Left cardiac atrium (tissue), 4 donors: ENCODE data around the gene FBXO8. TPM values are rescaled to one million over a fixed set of nuclear protein-coding genes. Genes with fewer than 3 reads are reported as not detected.
"Not testable (repeated sequence)": the region's sequence is repeated elsewhere in the genome, so short reads cannot be mapped to it uniquely, and the experiment has no call there.

Experiments used
- ATAC-seq, 2 donors: fragments of 200-7000 bp; cut with Tn5 transposase; one replicate each; pipeline ENCODE4 v1.9.1; 2020; ENCODE audit warnings: mild to moderate bottlenecking in 2 of 2, moderate library complexity in 2 of 2
- DNase-seq: peaks from one replicate; pipeline ENCODE4 v3.0.0-alpha.2; 2020
- intact Hi-C, 2 donors: fragments of 100-400 bp; cut with DNase I; formaldehyde crosslinking; loops; one replicate each; pipeline versions ENCODE4 v1.14.1 to v1.15.1; 2022 to 2023
- long read RNA-seq: library from polyadenylated mRNA; unstranded; transcript quantifications from one replicate; pipeline ENCODE4 v2.0.0, GENCODE V29; 2021
- total RNA-seq, 2 donors: library from RNA; stranded (reverse); fragmentation: NEBNext Ultra II Directional; extraction: Animal tissue kit (Norgen Biotek cat#: 25700); gene quantifications; one replicate each; pipeline ENCODE4 v1.2.1, GENCODE V29; 2021
- donor health status: DM: no; HTN: yes; CAD: no.
- donor health status: DM: no; HTN: yes; CAD: no; lungs with severe emphysema.
- donor health status: DM: yes; HTN: yes; CAD: no.
- donor health status: Dilated cardiomyopathy.

The FBXO8 gene, protein sequence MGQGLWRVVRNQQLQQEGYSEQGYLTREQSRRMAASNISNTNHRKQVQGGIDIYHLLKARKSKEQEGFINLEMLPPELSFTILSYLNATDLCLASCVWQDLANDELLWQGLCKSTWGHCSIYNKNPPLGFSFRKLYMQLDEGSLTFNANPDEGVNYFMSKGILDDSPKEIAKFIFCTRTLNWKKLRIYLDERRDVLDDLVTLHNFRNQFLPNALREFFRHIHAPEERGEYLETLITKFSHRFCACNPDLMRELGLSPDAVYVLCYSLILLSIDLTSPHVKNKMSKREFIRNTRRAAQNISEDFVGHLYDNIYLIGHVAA
- total RNA-seq = 10 to 100 TPM; 24.5 to 28.7 TPM
- long read RNA-seq, transcript FBXO8-201 (6 exons, 2,577 nt) = major isoform, 10 of 13 reads
- long read RNA-seq, partial matches to known transcripts = 2 of 13 reads
- long read RNA-seq, other reads (novel, unspliced or antisense) = 0 of 13 reads

DNA sequence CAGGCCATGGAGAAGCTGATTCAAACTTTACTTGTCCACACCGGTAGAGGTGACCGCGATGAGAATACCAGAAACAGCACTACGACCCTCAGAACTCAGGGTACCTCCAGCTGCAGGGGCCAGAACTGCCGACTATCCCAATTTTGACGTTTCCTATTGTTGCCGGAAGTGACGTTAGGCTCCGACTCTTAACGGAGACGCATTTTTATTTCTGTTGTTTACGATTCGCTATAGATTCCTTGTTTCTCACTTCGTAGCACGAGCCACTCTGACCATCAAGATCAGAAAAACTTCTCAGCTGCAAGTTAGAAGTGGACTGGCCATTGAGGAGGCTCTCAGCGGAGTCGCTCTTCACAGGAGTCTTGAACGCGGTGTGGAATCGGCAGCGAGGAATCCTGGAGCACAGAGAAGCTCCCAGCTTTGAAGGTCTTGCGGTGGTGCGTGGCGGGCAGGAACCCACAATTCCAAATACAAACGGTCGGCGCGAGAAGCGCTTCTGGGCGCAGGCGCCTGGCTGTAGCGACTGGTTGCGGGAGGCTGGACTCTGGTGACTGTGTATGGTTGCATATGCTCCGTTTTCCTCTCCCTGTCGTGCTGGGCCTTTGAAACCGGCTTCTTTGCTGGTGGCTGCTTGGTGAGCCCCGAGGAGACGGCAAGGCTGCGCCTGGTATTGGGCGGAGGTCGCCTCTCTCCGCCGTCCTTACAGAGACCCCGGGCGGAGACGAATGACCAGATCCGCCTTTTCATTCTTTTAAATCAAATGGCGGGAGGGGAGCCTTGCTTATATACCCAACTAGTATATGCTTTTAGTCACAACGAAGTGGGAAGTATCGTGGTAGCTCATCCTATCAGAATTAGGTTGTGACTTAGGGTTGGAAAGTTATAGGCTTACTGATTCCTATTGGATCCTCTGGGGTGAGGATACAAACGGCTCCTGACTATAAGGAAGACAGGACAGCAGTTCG, at the start of gene FBXO8, which contains the start of gene CEP44:
Gene FBXO8 (minus strand): TSS at position 161 of the 965 bp plus-strand sequence. CDS start 20,575 bp downstream, outside the sequence.
Gene CEP44 (plus strand): TSS at position 405 of the 965 bp plus-strand sequence. CDS start 15,211 bp downstream, outside the sequence.
- intact Hi-C loops = no loop called here
- DNase-seq = peak; percentile 68
- peak; percentile 83 to 90 for ATAC-seq

DNA sequence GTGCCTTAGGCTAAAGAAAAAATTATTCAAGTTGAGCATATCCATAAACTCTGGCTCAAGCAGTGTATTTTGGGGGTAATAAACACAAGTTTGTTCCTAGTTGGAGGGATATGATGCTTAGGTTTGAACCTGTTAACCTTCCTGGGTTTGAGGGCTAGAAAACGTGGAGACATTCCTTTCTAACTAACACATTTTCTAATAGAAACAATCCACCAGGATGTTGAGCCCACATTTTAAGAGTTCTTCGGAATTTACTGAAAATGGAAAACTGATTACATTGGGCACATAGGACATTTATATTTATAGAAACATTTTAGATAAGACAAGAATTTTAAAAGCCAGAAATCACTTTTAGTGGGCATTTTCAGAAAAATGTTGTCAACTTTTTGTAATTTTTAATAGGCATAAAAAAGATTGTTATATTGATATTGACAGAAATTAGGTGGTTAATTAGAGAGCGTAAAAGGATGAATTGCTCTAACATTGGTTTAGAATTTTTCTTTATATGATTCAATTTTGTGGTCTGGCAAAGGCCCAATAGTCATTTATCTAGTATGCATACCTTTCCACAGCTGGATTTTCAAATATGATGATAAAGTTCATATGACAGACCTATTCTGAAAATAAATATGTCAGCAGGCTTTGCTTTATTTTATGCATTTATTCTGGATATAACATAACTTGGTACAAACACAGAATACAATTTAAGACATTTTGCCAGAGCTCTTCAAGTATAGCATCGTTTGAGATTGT, 49.5 kb upstream of the FBXO8 start:
- DNase-seq = no peak
- ATAC-seq = no peak
- intact Hi-C loops = no loop called here

DNA sequence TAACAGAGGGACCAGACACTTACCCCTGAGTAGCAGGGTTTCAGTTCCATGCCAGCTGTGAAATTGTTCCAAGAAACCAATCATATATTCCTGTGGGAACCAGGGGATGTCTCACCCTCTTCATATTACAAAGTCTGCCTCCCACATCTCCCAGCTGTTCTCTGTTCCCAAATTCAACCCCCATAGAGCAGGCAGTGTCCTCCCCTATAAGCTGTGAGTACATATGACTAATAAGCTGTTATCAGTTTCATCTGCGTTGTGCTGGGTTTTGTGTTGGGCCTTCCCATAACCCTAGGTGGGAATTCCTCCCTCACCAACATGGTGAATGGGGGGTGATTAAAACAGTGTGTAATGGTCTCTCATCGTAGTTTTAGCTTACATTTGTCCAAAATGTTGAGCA, 41.3 kb upstream of the FBXO8 start:
- intact Hi-C loops = no loop called here

DNA sequence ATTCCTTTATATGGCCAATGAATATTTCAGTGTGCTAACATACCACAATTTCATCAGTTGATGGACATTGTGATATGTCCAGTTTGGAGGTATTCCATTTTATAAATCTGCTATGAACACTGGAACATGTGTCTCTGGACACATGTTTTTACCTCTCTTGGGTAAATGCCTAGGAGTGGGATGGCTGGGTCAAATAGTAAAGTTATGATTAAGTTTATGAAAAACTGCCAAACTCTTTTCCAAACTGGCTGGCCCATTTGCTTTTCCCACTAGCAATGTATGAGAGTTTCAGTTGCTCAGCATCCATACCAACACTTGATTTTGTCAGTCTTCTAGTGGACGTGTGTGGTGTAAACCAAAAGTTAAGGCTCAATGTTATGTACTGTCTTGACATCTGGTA, 40.8 kb upstream of the FBXO8 start:
- DNase-seq = no peak
- intact Hi-C loops = no loop called here
- ATAC-seq = no peak

More for the DNA sequence above, 41.3 kb upstream of the FBXO8 start:
- DNase-seq (no peak), ATAC-seq (no peak)

DNA sequence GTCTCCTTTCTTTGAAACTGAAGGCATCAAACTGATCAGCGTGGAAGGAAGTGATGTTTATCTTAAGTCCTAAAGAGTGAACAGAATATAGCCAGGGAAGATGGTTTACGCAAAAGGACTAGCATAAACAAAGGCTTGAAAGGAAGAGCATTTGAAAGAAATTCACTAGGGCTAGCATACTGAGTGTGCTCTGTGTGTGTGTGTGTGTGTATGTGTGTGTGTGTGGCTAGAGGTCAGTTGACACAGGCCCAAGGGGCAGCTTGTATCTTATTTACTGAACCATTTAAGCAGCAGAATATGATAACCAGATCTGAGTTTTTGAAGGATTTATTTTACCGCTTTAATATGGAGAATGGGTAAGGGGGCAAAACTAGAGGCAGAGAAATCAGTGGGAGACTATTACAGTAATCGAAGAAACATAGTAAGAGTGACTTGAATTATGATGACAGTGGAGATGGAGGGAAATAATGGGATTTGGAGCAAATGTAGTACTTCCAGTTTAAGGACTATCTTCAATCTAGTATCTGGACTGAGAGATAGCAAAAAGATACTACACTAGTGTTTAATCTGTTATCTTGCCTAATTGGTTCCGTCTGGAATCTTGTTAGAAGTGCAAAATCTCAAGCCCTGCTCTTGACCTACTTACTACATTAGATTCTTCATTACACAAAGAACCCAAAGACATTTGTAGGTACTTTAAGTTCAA, 37.2 kb upstream of the FBXO8 start:
- intact Hi-C loops = no loop called here

DNA sequence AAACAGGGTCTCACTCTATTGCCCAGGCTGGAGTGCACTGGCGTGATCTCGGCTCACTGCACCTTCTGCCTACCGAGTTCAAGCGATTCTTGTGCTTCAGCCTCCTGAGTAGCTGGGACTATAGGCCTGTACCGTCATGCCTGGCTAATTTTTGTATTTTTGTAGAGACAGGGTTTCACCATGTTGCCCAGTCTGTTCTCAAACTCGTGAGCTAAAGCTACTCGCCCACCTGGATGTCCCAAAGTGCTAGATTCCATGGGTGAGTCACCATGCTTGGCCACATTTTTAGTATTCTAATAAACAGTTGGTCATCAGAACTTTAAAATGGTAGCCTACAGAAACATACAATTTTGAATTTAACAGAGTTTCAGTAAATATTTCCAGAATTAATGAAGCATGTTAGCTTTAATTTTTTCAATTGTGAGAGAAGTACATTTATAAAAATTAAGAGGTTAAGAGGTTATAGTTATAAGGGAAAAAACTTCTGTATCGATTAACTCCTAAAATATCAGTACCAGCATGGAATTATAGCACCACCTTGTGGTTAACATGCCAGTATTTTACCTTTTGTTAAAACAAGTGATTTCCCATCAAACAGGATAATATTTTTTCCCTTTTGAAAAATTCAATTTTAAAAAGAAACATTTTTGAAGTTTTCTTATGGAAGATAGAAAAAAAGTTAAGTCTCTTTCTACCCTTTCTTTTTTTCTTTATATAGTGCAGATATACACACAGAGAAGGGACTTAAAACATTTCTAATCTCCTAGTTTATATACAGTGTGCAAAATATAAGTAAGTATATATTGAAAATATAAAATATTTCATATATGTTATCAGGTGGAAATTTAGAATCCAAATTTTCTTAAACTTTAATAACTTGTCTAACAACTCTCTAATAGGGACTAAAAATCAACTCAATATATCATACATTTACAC, 35.6 kb upstream of the FBXO8 start:
- intact Hi-C loops = loop anchor here in 1 of 2 donors (5.0 kb wide), 1 partner anchor 102 kb away; no protein-coding TSS in a partner anchor

More for the DNA sequence above, 37.2 kb upstream of the FBXO8 start:
- ATAC-seq = no peak
- DNase-seq = no peak

DNA sequence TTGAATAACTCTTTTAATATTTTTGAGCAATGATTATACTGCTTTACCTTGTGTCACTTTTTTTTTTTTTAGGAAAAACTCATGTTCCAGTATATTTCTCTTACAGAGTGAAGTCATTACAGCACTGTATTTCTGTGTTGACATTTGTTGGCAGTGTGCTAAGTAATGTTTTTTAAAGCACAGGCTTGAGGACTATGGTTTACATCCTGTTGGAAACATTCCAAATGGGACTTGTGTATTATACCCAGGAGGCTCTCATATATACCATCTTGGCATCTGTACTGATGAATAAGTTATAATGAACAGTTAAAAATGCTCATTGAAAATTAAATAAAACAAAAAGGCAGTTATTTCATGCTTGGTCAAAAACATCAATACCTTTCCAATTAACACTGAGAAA, 34.1 kb upstream of the FBXO8 start:
- intact Hi-C loops = loop anchor here in 1 of 2 donors (5.0 kb wide), 1 partner anchor 100 kb away; no protein-coding TSS in a partner anchor
- DNase-seq (no peak), ATAC-seq (no peak)

More for the DNA sequence above, 35.6 kb upstream of the FBXO8 start:
- DNase-seq (no peak), ATAC-seq (no peak)

DNA sequence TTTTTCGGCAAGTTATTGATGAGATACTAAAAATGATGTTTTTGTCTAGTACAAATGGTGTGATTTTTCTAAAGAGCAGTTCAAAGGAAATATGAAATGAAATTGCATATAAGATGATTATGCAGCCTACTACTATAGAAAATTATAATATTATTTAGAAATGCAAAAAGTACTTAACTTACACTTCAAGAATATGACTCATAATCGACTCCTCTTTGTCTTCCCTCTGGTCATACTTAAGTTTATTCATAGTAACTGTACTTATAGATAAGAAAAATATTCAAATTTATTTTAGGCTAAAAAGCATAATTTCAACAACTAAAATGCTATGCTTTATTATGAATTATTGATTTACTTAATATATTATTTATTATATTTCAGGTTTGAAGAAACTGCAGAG, 33.5 kb upstream of the FBXO8 start:
- DNase-seq = no peak
- intact Hi-C loops = loop anchor here in 1 of 2 donors (5.0 kb wide), 1 partner anchor 100 kb away; no protein-coding TSS in a partner anchor
- ATAC-seq = no peak

DNA sequence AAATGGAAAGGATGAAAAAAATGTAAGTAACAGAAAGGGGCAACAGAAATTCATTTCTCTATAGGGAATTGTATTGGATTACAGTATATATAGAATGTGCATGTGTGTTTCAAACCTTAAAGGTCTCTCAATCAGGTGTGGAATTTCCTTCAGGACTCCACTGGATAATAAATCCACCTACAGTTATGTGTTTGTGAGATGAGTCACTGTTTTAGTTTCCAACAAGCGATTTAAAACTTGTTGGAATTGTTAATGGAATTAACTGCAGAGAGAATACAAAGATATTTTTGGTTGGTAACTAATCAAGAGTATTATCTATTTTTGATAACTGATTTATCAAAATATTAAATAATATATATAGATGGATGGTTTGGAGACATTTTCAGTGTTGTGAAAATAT, 33.1 kb upstream of the FBXO8 start:
- DNase-seq (no peak), ATAC-seq (no peak)
- intact Hi-C loops = loop anchor here in 1 of 2 donors (5.0 kb wide), 1 partner anchor 99 kb away; no protein-coding TSS in a partner anchor

DNA sequence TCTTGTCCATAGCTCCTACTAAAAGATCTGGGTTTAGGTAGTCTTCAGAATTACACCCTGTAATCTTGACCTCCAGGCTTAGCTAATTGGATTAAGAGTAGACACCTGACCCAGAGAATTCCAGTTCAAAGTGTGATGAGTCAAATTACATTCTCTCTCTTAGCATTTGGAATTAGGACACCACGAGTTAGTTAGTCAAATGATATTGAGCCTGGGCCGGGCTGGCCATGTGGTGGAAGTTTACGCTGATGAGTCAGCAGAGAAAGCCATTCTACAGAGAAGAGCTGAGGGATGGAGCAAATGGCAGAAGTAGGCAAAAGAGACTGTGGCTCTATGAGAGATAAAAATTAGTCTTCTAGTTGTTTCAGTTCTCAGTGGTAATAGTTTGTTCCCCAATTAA, 31.3 kb upstream of the FBXO8 start:
- DNase-seq (no peak), ATAC-seq (peak in 1 of 2 donors; percentile 56)
- intact Hi-C loops = loop anchor here in 1 of 2 donors (5.0 kb wide), 1 partner anchor 97 kb away; no protein-coding TSS in a partner anchor

DNA sequence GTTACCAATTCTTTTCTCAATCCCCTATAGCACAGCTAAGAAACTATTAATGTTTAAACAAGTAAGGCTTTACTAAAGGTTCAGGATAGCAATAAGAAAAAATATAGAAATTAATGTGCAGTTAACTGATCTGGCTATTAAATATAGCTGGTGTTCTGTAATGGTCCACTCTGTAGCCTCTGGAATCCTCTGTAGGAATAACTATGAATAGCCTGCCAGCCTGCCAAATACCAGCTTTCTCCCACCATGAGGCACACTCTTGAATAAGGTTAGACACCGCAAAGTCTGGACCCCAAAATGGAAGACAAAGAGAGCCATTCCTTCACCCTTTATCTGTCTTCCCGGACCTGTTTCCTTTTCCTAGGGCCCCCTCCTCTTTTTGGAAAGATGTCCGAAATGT, 30.8 kb upstream of the FBXO8 start:
- no peak for ATAC-seq
- intact Hi-C loops = no loop called here

DNA sequence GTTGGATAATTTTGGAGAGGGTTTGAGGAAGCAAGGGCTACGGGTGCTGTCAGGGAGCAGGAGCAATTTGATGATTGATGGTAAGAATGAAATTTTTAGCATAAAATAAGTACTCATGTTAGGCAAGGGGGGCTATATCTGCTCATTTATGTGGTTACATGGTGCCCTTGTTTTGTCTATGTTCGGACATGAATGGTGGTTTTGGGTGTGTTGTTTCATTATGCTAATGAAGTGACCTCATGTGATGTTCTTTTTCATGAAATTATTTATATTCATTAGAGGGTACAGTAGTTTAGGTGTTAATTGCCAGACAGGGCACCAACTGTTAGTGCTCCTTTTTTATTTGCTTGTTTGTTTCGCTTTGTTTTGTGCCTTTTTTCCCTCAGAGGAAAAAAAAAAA, 29.5 kb upstream of the FBXO8 start:
- intact Hi-C loops = no loop called here
- ATAC-seq (no peak), DNase-seq (no peak)

More for the DNA sequence above, 30.8 kb upstream of the FBXO8 start:
- no peak for DNase-seq

DNA sequence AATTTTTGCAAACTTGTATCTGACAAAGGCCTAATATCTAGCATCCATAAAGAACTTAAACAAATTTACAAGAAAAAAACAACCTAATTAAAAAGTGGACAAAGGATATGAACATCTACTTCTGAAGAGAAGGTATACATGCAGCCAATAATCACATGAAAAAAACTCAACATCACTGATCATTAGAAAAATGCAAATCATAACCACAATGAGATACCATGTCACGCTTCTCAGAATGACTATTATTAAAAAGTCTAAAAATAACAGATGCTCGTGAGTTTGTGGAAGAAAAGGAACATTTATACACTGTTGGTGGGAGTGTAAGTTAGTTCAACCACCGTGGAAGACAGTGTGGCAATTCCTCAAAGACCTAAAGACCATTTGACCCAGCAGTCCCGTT, 24.2 kb upstream of the FBXO8 start:
- ATAC-seq (no peak), DNase-seq (no peak)
- intact Hi-C loops = no loop called here

DNA sequence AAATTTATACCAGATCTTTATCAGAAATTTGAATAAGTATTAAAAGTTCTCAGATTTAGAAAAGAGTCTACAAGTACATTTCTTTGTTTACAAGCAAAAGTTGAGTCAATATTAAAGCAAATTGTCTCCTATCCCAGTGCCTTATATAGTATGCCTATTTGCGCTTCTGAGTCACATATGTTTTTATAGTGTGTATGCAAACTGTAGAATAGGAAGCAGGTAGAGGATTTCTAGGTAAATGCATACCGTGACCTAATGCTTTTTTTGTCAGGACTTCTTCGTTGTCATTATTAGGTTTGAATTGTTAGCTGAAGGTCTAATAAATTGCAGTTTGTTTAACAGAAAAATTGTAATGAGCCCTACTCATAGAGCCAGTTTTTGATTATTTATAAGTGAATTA, 22.5 kb upstream of the FBXO8 start:
- DNase-seq (no peak), ATAC-seq (no peak)
- intact Hi-C loops = no loop called here

DNA sequence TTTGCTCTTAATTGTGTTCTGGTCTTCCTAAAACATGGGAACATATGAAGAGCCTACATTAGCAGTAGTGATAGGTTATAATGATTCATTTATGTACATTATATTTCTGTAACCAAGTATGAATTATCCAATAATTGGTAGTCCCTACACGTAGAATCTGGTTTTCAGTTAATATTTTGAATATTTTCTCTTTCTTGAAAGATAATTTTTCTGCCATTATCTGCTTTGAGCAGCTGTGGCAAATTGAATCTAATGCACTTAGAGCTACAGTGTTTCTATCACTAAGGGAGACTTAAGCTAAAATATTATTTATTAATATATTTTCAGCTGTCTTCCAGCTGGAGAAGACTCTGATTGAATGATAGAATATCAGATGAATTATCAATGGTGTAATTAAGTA, 21.2 kb upstream of the FBXO8 start:
- intact Hi-C loops = no loop called here
- ATAC-seq = no peak
- no peak for DNase-seq

DNA sequence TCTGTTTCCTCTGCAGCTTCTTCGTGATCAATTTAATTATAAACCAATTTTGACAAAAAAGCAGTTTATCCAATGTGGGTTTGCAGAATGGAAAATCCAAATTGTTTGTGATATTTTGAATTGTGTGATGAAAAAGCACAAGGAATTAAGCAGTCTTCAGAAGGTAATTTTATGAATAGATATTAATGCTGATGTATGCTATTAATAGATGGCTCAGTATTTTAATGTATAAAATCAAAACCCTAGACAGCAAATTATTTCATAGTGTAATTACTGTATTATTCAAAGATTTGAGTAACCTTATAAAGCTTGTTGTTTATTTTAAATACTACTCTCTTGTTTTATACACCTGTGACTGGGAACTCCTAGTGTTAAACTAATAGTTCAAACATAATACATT, 20.2 kb upstream of the FBXO8 start:
- ATAC-seq = no peak
- no peak for DNase-seq
- intact Hi-C loops = no loop called here

DNA sequence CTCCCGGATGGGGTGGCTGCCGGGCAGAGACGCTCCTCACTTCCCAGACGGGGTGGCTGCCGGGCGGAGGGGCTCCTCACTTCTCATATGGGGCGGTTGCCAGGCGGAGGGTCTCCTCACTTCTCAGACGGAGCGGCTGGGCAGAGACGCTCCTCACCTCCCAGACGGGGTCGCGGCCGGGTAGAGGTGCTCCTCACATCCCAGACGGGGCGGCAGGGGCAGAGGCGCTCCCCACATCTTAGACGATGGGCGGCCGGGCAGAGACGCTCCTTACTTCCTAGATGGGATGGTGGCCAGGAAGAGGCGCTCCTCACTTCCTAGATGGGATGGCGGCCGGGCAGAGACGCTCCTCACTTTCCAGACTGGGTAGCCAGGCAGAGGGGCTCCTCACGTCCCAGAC, 11.7 kb upstream of the FBXO8 start:
- ATAC-seq, intact Hi-C loops, DNase-seq: not testable (repeated sequence)
